ENCODE measurements around the gene ADAM19. TPM values are rescaled to one million over a fixed set of nuclear protein-coding genes. Genes with fewer than 3 reads are reported as not detected.

The ADAM19 gene
- total and polyA plus RNA-seq, 2 experiments from 2014 or later: 9.1 to 13.2 TPM

- no peaks in the 10 kb centered on the region for H3K79me2 ChIP-seq (replicated peaks; ENCODE audit: insufficient read depth)
- TF ChIP-seq JUNB (IDR thresholded peaks at IDR 0.05; ENCODE audit: unreplicated experiment) (no peak), POLR2AphosphoS5 (IDR thresholded peaks at IDR 0.05; ENCODE audit: low read depth) (no peak), ZNF331 (CRISPR knock-in tag; IDR thresholded peaks at IDR 0.05; ENCODE audit: low read depth) (no peak), CREB1 (CRISPR knock-in tag; IDR thresholded peaks at IDR 0.05; ENCODE audit: low read depth) (no peak), CTCF (conservative IDR thresholded peaks at IDR 0.05; ENCODE audit: low read depth in 2 of 2) (no peak), EZH2phosphoT487 (IDR thresholded peaks at IDR 0.05; ENCODE audit: unreplicated experiment) (no peak), REST (IDR thresholded peaks at IDR 0.05; ENCODE audit: unreplicated experiment) (no peak), EZH2 (IDR thresholded peaks at IDR 0.05; ENCODE audit: low read depth, unreplicated experiment) (no peak), NANOG (IDR thresholded peaks at IDR 0.05; ENCODE audit: borderline replicate concordance) (no peak), ZNF462 (CRISPR knock-in tag; IDR thresholded peaks at IDR 0.05) (no peak), ETS1 (IDR thresholded peaks at IDR 0.05) (no peak), STAT1 (IDR thresholded peaks at IDR 0.05; ENCODE audit: unreplicated experiment) (no peak), ZNF114 (CRISPR knock-in tag; IDR thresholded peaks at IDR 0.05) (no peak)
- no peaks in the 10 kb centered on the region for H3K36me3 Mint-ChIP-seq (ENCODE audit: low read depth)
- H3K27ac ChIP-seq (ENCODE audit: low read depth): no peak overlapping the region
- H3K4me1 ChIP-seq (ENCODE audit: insufficient read depth): peaks cover 14% of the 10 kb centered on the region
- no peak overlapping the region for H3K27ac Mint-ChIP-seq
- no peak for DNase-seq (ENCODE audit: low spot score)
- H3K27me3 Mint-ChIP-seq (ENCODE audit: insufficient read depth, low read depth, poor library complexity): peaks cover 5% of the 10 kb centered on the region
- H3K27me3 ChIP-seq (ENCODE audit: insufficient read depth): peaks cover 10% of the 10 kb centered on the region
- no peak for ATAC-seq
- no peaks in the 10 kb centered on the region for H4K20me1 ChIP-seq (replicated peaks; ENCODE audit: insufficient read depth)
- no peak overlapping the region for H3K4me3 Mint-ChIP-seq
- no peaks in the 10 kb centered on the region for H3F3A ChIP-seq (replicated peaks; ENCODE audit: low read depth)
- H3K36me3 ChIP-seq (ENCODE audit: insufficient read depth): no peaks in the 10 kb centered on the region
- peaks cover 13% of the 10 kb centered on the region; the same call in 2 of the 3 replicates for H3K4me1 Mint-ChIP-seq
- no peak overlapping the region for H3K4me3 ChIP-seq
- H3K9me3 Mint-ChIP-seq: no peaks in the 10 kb centered on the region
- no peak overlapping the region for H3K4me2 ChIP-seq
- H3K9me2 ChIP-seq (ENCODE audit: insufficient read depth): no peaks in the 10 kb centered on the region
- H2AFZ ChIP-seq: no peak overlapping the region
Observed at GRCh38 chr5:157454273-157454672, 121.3 kb downstream of the ADAM19 start.

All from GM23338 (cell line).